ENCODE results near the gene CEACAM1. TPM values are rescaled to one million over a fixed set of nuclear protein-coding genes. Genes with fewer than 3 reads are reported as not detected.

The CEACAM1 gene
- total and polyA plus RNA-seq, 2 of the 13 experiments (the other 11 are each of a cell fraction or from before 2014, with no cell fraction given) = 13.5 to 332 TPM

DNA sequence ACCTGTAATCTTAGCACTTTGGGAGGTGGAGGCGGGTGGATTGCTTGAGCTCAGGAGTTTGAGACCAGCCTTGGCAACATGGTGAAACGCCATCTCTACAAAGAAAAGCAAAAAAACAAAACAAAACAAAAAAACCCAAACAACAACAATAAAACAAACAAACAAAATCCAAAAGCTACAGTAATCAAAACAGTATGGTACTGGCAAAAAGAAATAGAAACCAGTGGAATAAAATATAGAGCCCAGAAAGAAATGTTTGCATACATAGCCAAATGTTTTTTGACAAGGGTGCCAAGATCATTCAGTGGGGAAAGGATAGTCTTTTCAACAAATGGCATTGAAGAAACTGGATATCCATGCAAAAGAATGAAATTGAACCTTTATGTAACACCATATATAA is 11.5 kb downstream of the CEACAM1 start (continued):
- TF ChIP-seq, protein P1, sequence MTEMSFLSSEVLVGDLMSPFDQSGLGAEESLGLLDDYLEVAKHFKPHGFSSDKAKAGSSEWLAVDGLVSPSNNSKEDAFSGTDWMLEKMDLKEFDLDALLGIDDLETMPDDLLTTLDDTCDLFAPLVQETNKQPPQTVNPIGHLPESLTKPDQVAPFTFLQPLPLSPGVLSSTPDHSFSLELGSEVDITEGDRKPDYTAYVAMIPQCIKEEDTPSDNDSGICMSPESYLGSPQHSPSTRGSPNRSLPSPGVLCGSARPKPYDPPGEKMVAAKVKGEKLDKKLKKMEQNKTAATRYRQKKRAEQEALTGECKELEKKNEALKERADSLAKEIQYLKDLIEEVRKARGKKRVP (CRISPR knock-in tag; IDR thresholded peaks at IDR 0.05) = no peak
- TF ChIP-seq ZNF546 (CRISPR knock-in tag; conservative IDR thresholded peaks at IDR 0.05) (no peak), FOXA1 (IDR thresholded peaks at IDR 0.05) (no peak), FOXA1 (CRISPR knock-in tag; IDR thresholded peaks at IDR 0.05) (no peak), HHEX (CRISPR knock-in tag; IDR thresholded peaks at IDR 0.05) (no peak), AKAP8 (CRISPR knock-in tag; IDR thresholded peaks at IDR 0.05) (no peak), ZNF367 (CRISPR knock-in tag; IDR thresholded peaks at IDR 0.05; ENCODE audit: borderline replicate concordance) (no peak)

GRCh38 chr19:42515241-42515832 is 12.9 kb downstream of the CEACAM1 start:
- Histone ChIP-seq H2AFZ (ENCODE audit: low read length) (no peak overlapping the region), H3K27me3 (ENCODE audit: control insufficient read depth in 1 of 2, insufficient read depth in 2 of 2, low read length in 2 of 2) (no peaks in the 10 kb centered on the region), H3K9ac (ENCODE audit: insufficient read depth, low read depth, low read length) (no peak overlapping the region), H3K79me2 (ENCODE audit: insufficient read depth, low read length) (peaks cover 2% of the 10 kb centered on the region), H3K4me1 (ENCODE audit: insufficient read depth, low read length) (peaks cover 36% of the 10 kb centered on the region), H3K4me2 (ENCODE audit: low read depth, low read length) (no peak overlapping the region), H4K20me1 (ENCODE audit: insufficient read depth, low read length) (no peaks in the 10 kb centered on the region), H3K4me3 (replicated peaks in 1 of 3; ENCODE audit: insufficient read depth in 1 of 3, low read depth in 2 of 3, low read length in 3 of 3) (no peak overlapping the region), H3K9me3 (ENCODE audit: low read length) (no peaks in the 10 kb centered on the region), H3K36me3 (replicated peaks in 1 of 2; ENCODE audit: control insufficient read depth in 1 of 2, insufficient read depth in 2 of 2, low read length in 2 of 2) (peaks cover 27 to 79% of the 10 kb centered on the region in 2 experiments), H3K27ac (ENCODE audit: extremely low read length, insufficient read depth, low read length) (no peak overlapping the region)
- ATAC-seq = no peak
- 95% methylated on average over 7 of the region's 7 CpGs for WGBS (ENCODE audit: low lambda C conversion rate)
- intact Hi-C loops (cut with micrococcal nuclease; ENCODE audit: unreplicated experiment) = no loop called here
- ChIA-PET POLR2A (interaction anchor here (1.9 kb wide), 1 partner anchor 13 kb away, joined by 4 read pairs; the partner anchor contains the start of gene CEACAM1), CTCF (ENCODE audit: low intra/inter-chr PET ratio, low total read pairs) (no interaction called here)
- no TSS peak for BruUV-seq (replicated peaks)
- DNase-seq (ENCODE audit: low spot score) = no peak
- in situ Hi-C loops (cut with HindIII; ENCODE audit: extremely low pct_ligation_motif_present, low pct_unique_long_range_greater_than_20kb) = no loop called here
- no peak for FAIRE-seq
- TF ChIP-seq NFATC3 (CRISPR knock-in tag; IDR thresholded peaks at IDR 0.05) (no peak), ZNF674 (CRISPR knock-in tag; IDR thresholded peaks at IDR 0.05; ENCODE audit: low read depth) (no peak), TARDBP (CRISPR knock-in tag; IDR thresholded peaks at IDR 0.05) (no peak), SSRP1 (CRISPR knock-in tag; IDR thresholded peaks at IDR 0.05) (no peak), CCDC6 (CRISPR knock-in tag; IDR thresholded peaks at IDR 0.05) (no peak), DNMT1 (CRISPR knock-in tag; IDR thresholded peaks at IDR 0.05) (no peak), ZNF232 (CRISPR knock-in tag; IDR thresholded peaks at IDR 0.05; ENCODE audit: borderline replicate concordance) (no peak), ZNF558 (CRISPR knock-in tag; IDR thresholded peaks at IDR 0.05; ENCODE audit: borderline replicate concordance) (no peak), ZBTB33 (CRISPR knock-in tag; IDR thresholded peaks at IDR 0.05) (no peak)
- TF ChIP-seq, protein P2, sequence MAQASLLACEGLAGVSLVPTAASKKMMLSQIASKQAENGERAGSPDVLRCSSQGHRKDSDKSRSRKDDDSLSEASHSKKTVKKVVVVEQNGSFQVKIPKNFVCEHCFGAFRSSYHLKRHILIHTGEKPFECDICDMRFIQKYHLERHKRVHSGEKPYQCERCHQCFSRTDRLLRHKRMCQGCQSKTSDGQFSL (CRISPR knock-in tag; IDR thresholded peaks at IDR 0.05) = no peak
- TF ChIP-seq, protein P3, sequence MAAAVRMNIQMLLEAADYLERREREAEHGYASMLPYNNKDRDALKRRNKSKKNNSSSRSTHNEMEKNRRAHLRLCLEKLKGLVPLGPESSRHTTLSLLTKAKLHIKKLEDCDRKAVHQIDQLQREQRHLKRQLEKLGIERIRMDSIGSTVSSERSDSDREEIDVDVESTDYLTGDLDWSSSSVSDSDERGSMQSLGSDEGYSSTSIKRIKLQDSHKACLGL (CRISPR knock-in tag; IDR thresholded peaks at IDR 0.05) = no peak
- TF ChIP-seq, protein P4, sequence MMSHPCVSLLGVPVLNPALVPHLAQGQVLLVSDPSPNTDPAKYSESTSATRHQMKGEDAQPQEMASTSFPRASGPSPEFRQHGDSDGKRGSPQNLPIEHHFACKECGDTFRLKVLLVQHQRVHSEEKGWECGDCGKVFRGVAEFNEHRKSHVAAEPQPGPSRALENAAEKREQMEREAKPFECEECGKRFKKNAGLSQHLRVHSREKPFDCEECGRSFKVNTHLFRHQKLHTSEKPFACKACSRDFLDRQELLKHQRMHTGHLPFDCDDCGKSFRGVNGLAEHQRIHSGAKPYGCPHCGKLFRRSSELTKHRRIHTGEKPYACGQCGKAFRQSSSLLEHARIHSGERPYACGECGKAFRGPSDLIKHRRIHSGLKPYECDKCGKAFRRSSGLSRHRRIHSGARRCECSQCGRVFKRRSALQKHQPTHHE (CRISPR knock-in tag; IDR thresholded peaks at IDR 0.05; ENCODE audit: borderline replicate concordance) = no peak

All from HepG2 (cell line).